ENCODE results near the gene ALOXE3.

The ALOXE3 gene

GRCh38 chr17:8064561-8065019 is 53.7 kb downstream of the ALOXE3 start:
- Histone ChIP-seq H3K4me1 (ENCODE audit: insufficient read depth, low read length, poor library complexity, severe bottlenecking) (no peaks in the 10 kb centered on the region), H4K20me1 (ENCODE audit: insufficient read depth, low read length, poor library complexity, severe bottlenecking) (no peaks in the 10 kb centered on the region), H3K36me3 (ENCODE audit: insufficient read depth, low read length) (no peaks in the 10 kb centered on the region), H3K9me2 (replicated peaks; ENCODE audit: low read depth, low read length) (no peaks in the 10 kb centered on the region), H3K9ac (ENCODE audit: low read depth, low read length, poor library complexity, severe bottlenecking) (no peak overlapping the region), H3F3A (ENCODE audit: low read depth) (no peaks in the 10 kb centered on the region), H3K4me3 (ENCODE audit: low read length, poor library complexity, severe bottlenecking) (no peak overlapping the region), H3K9me3 (ENCODE audit: insufficient read depth, low read depth, low read length) (no peaks in the 10 kb centered on the region), H3K79me2 (ENCODE audit: insufficient read depth, low read length) (no peaks in the 10 kb centered on the region), H3K27me3 (ENCODE audit: insufficient read depth, low read length, poor library complexity, severe bottlenecking) (no peaks in the 10 kb centered on the region), H3K4me2 (ENCODE audit: low read depth, low read length, poor library complexity, severe bottlenecking) (no peak overlapping the region), H2AFZ (ENCODE audit: low read length) (no peak overlapping the region)
- no peak for TF ChIP-seq CTCF (conservative IDR thresholded peaks at IDR 0.05; ENCODE audit: low read length)
- TF ChIP-seq EZH2phosphoT487 (IDR thresholded peaks at IDR 0.05; ENCODE audit: borderline replicate concordance), result no peak

GRCh38 chr17:8063761-8064534 is 54.4 kb downstream of the ALOXE3 start:
- Histone ChIP-seq H3K79me2 (ENCODE audit: insufficient read depth, low read length) (no peaks in the 10 kb centered on the region), H3K9me2 (replicated peaks; ENCODE audit: low read depth, low read length) (no peaks in the 10 kb centered on the region), H2AFZ (ENCODE audit: low read length) (no peak overlapping the region), H3K27me3 (ENCODE audit: insufficient read depth, low read length, poor library complexity, severe bottlenecking) (no peaks in the 10 kb centered on the region), H3K9ac (ENCODE audit: low read depth, low read length, poor library complexity, severe bottlenecking) (no peak overlapping the region), H4K20me1 (ENCODE audit: insufficient read depth, low read length, poor library complexity, severe bottlenecking) (no peaks in the 10 kb centered on the region), H3K4me1 (ENCODE audit: insufficient read depth, low read length, poor library complexity, severe bottlenecking) (no peaks in the 10 kb centered on the region), H3K9me3 (ENCODE audit: insufficient read depth, low read depth, low read length) (no peaks in the 10 kb centered on the region), H3K36me3 (ENCODE audit: insufficient read depth, low read length) (no peaks in the 10 kb centered on the region), H3K4me2 (ENCODE audit: low read depth, low read length, poor library complexity, severe bottlenecking) (no peak overlapping the region), H3K4me3 (ENCODE audit: low read length, poor library complexity, severe bottlenecking) (no peak overlapping the region), H3F3A (ENCODE audit: low read depth) (no peaks in the 10 kb centered on the region)
- TF ChIP-seq CTCF (conservative IDR thresholded peaks at IDR 0.05; ENCODE audit: low read length) (no peak), EZH2phosphoT487 (IDR thresholded peaks at IDR 0.05; ENCODE audit: borderline replicate concordance) (no peak)

- H3K9me3 ChIP-seq (ENCODE audit: insufficient read depth, low read depth, low read length), result no peaks in the 10 kb centered on the region
- H3K9me2 ChIP-seq (replicated peaks; ENCODE audit: low read depth, low read length), result no peaks in the 10 kb centered on the region
- peaks cover 3% of the 10 kb centered on the region for H3K4me1 ChIP-seq (ENCODE audit: insufficient read depth, low read length, poor library complexity, severe bottlenecking)
- H3F3A ChIP-seq (ENCODE audit: low read depth), result no peaks in the 10 kb centered on the region
- H3K9ac ChIP-seq (ENCODE audit: low read depth, low read length, poor library complexity, severe bottlenecking), result no peak overlapping the region
- H3K4me3 ChIP-seq (ENCODE audit: low read length, poor library complexity, severe bottlenecking), result no peak overlapping the region
- no peak overlapping the region for H3K4me2 ChIP-seq (ENCODE audit: low read depth, low read length, poor library complexity, severe bottlenecking)
- H3K27me3 ChIP-seq (ENCODE audit: insufficient read depth, low read length, poor library complexity, severe bottlenecking), result no peaks in the 10 kb centered on the region
- no peaks in the 10 kb centered on the region for H4K20me1 ChIP-seq (ENCODE audit: insufficient read depth, low read length, poor library complexity, severe bottlenecking)
- H2AFZ ChIP-seq (ENCODE audit: low read length), result no peak overlapping the region
- no peaks in the 10 kb centered on the region for H3K36me3 ChIP-seq (ENCODE audit: insufficient read depth, low read length)
- no peak for TF ChIP-seq EZH2phosphoT487 (IDR thresholded peaks at IDR 0.05; ENCODE audit: borderline replicate concordance)
- TF ChIP-seq CTCF (conservative IDR thresholded peaks at IDR 0.05; ENCODE audit: low read length), result no peak
- H3K79me2 ChIP-seq (ENCODE audit: insufficient read depth, low read length), result no peaks in the 10 kb centered on the region
Observed at GRCh38 chr17:8062807-8063483, 55.4 kb downstream of the ALOXE3 start.
